Measurements from ENCODE around the gene RITA1. TPM values are rescaled to one million over a fixed set of nuclear protein-coding genes. Genes with fewer than 3 reads are reported as not detected.

RITA1 gene
- total and polyA plus RNA-seq, 5 donors from 2014 or later: 10.1 to 38.3 (median 21.0) TPM

DNA sequence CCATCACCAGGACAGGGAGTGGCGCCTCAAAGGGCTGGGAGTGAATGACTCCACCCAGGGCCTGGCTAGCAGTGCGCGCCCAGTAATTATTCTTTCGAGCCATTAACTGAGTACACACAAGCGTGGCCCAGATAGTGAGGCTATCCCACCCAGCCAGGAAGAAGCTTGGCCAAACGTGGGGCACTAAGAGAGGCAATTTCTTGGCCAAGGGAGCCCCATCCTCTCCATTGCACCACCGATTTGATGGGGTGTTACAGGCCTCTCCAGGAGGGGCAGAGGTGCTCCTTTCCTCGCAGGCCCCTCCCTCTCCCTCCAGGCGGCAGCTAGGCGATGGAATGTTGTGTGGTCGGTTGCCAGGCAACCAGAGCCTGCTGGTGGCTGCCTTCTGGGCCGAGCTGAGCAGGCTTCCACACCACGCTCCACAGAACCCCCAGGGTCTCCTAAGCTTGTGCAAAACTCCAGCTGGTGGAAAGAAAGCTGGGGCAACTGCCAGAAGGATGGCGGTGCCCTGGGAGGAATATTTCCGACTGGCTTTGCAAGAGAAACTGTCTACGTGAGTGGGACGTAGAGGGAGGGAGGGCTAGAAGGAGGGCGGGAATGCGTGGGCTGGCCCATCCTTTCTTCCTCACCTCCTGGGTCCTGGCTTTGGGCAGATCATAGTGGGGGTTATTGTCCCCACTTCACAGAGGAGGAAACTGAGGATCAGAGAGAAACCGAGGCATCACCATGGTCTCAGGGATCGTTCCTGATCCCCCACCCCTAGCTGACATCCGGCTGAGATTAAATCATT, 36.0 kb upstream of the RITA1 start, which contains the start of gene CFAP73:
CFAP73 (plus strand) TSS at position 364 of the 790 bp plus-strand sequence; CDS start at position 498, 134 bp downstream.
- H3K27ac ChIP-seq (ENCODE audit: insufficient read depth, low read length, poor library complexity, severe bottlenecking): no peak within 1 kb of the TSS
- Mint-ChIP-seq H3K4me3 (peak within 1 kb of the TSS in 1 of 4 donors; percentile 70), H3K4me1 (peaks cover 0 to 21% (median 11%) of the 10 kb centered on the region in 4 donors), H3K27me3 (peaks cover 20% of the 10 kb centered on the region), H3K36me3 (no peaks in the 10 kb centered on the region), H3K9me3 (peaks cover 0 to 6% (median 0%) of the 10 kb centered on the region in 7 donors), H3K27ac (no peak within 1 kb of the TSS)
- H3K9me3 ChIP-seq (ENCODE audit: control insufficient read depth in 2 of 2, low read length in 2 of 2): no peaks in the 10 kb centered on the region
- ATAC-seq (ENCODE audit: low read depth in 2 of 2): no peak
- no peaks in the 10 kb centered on the region for H3K27me3 ChIP-seq (ENCODE audit: control insufficient read depth, insufficient read depth, low read length)
- no peaks in the 10 kb centered on the region for H3K36me3 ChIP-seq (ENCODE audit: control insufficient read depth, insufficient read depth, low read length)
- H3K4me3 ChIP-seq (ENCODE audit: low read depth, low read length): no peak within 1 kb of the TSS
- no peak for DNase-seq
- peaks cover 22% of the 10 kb centered on the region for H3K4me1 ChIP-seq (ENCODE audit: control insufficient read depth, insufficient read depth, low read length, poor library complexity, severe bottlenecking)

GRCh38 chr12:113151655-113152054, 33.9 kb upstream of the RITA1 start:
- Mint-ChIP-seq H3K4me3 (peak overlapping the region in 3 of 4 donors; percentile 84 to 87 (median 87)), H3K27ac (peak overlapping the region in 2 of 3 donors; percentile 32 to 34), H3K36me3 (no peaks in the 10 kb centered on the region), H3K9me3 (peaks cover 0 to 6% (median 0%) of the 10 kb centered on the region in 7 donors), H3K27me3 (peaks cover 20% of the 10 kb centered on the region), H3K4me1 (peaks cover under 1 to 21% (median 11%) of the 10 kb centered on the region in 4 donors)
- peaks cover 24% of the 10 kb centered on the region for H3K4me1 ChIP-seq (ENCODE audit: control insufficient read depth, insufficient read depth, low read length, poor library complexity, severe bottlenecking)
- no peak overlapping the region for H3K4me3 ChIP-seq (ENCODE audit: low read depth, low read length)
- H3K9me3 ChIP-seq (ENCODE audit: control insufficient read depth in 2 of 2, low read length in 2 of 2): no peaks in the 10 kb centered on the region
- no peak overlapping the region for H3K27ac ChIP-seq (ENCODE audit: insufficient read depth, low read length, poor library complexity, severe bottlenecking)
- H3K27me3 ChIP-seq (ENCODE audit: control insufficient read depth, insufficient read depth, low read length): no peaks in the 10 kb centered on the region
- DNase-seq: no peak
- ATAC-seq (ENCODE audit: low read depth in 2 of 2): no peak
- no peaks in the 10 kb centered on the region for H3K36me3 ChIP-seq (ENCODE audit: control insufficient read depth, insufficient read depth, low read length)

- peaks cover 20% of the 10 kb centered on the region for H3K27me3 Mint-ChIP-seq
- H3K4me3 ChIP-seq (ENCODE audit: low read depth, low read length): peak overlapping the region; percentile 40
- no peak for DNase-seq
Measured at GRCh38 chr12:113152196-113152834, 33.2 kb upstream of the RITA1 start.

GRCh38 chr12:113152835-113153814, 32.4 kb upstream of the RITA1 start:
- H3K4me3 Mint-ChIP-seq: peak overlapping the region; percentile 84 to 94 (median 87)
- no peaks in the 10 kb centered on the region for H3K9me3 Mint-ChIP-seq
- Histone ChIP-seq H3K4me1 (ENCODE audit: control insufficient read depth, insufficient read depth, low read length, poor library complexity, severe bottlenecking) (peaks cover 24% of the 10 kb centered on the region), H3K4me3 (ENCODE audit: low read depth, low read length) (peak overlapping the region; percentile 61), H3K27me3 (ENCODE audit: control insufficient read depth, insufficient read depth, low read length) (no peaks in the 10 kb centered on the region), H3K9me3 (ENCODE audit: control insufficient read depth in 2 of 2, low read length in 2 of 2) (no peaks in the 10 kb centered on the region), H3K27ac (ENCODE audit: insufficient read depth, low read length, poor library complexity, severe bottlenecking) (no peak overlapping the region), H3K36me3 (ENCODE audit: control insufficient read depth, insufficient read depth, low read length) (peaks cover 2% of the 10 kb centered on the region)
- DNase-seq (peak; percentile 45 to 81 (median 74)), ATAC-seq (ENCODE audit: low read depth in 2 of 2) (peak; percentile 78 to 84)
- H3K27ac Mint-ChIP-seq: peak overlapping the region in 2 of 3 donors; percentile 34 to 59
- peaks cover 5% of the 10 kb centered on the region for H3K36me3 Mint-ChIP-seq
- peaks cover 20% of the 10 kb centered on the region for H3K27me3 Mint-ChIP-seq
- peaks cover 6 to 24% (median 11%) of the 10 kb centered on the region in 4 donors for H3K4me1 Mint-ChIP-seq

More at GRCh38 chr12:113152196-113152834, 33.2 kb upstream of the RITA1 start:
- Histone ChIP-seq H3K27ac (ENCODE audit: insufficient read depth, low read length, poor library complexity, severe bottlenecking) (no peak overlapping the region), H3K36me3 (ENCODE audit: control insufficient read depth, insufficient read depth, low read length) (no peaks in the 10 kb centered on the region), H3K27me3 (ENCODE audit: control insufficient read depth, insufficient read depth, low read length) (no peaks in the 10 kb centered on the region), H3K4me1 (ENCODE audit: control insufficient read depth, insufficient read depth, low read length, poor library complexity, severe bottlenecking) (peaks cover 24% of the 10 kb centered on the region), H3K9me3 (ENCODE audit: control insufficient read depth in 2 of 2, low read length in 2 of 2) (no peaks in the 10 kb centered on the region)
- Mint-ChIP-seq H3K9me3 (peaks cover 0 to 3% (median 0%) of the 10 kb centered on the region in 7 donors), H3K27ac (peak overlapping the region; percentile 34 to 59 (median 40)), H3K4me3 (peak overlapping the region; percentile 84 to 94 (median 87)), H3K36me3 (peaks cover 4% of the 10 kb centered on the region), H3K4me1 (peaks cover 6 to 24% (median 11%) of the 10 kb centered on the region in 4 donors)
- no peak for ATAC-seq (ENCODE audit: low read depth in 2 of 2)

- Mint-ChIP-seq H3K27ac (no peak overlapping the region), H3K4me1 (peaks cover 6 to 24% (median 11%) of the 10 kb centered on the region in 4 donors), H3K36me3 (peaks cover 11% of the 10 kb centered on the region), H3K4me3 (peak overlapping the region in 2 of 4 donors; percentile 84 to 87), H3K27me3 (peaks cover 20% of the 10 kb centered on the region), H3K9me3 (no peaks in the 10 kb centered on the region)
- Histone ChIP-seq H3K9me3 (ENCODE audit: control insufficient read depth in 2 of 2, low read length in 2 of 2) (no peaks in the 10 kb centered on the region), H3K4me1 (ENCODE audit: control insufficient read depth, insufficient read depth, low read length, poor library complexity, severe bottlenecking) (peaks cover 24% of the 10 kb centered on the region), H3K27me3 (ENCODE audit: control insufficient read depth, insufficient read depth, low read length) (no peaks in the 10 kb centered on the region), H3K4me3 (ENCODE audit: low read depth, low read length) (no peak overlapping the region), H3K27ac (ENCODE audit: insufficient read depth, low read length, poor library complexity, severe bottlenecking) (no peak overlapping the region), H3K36me3 (ENCODE audit: control insufficient read depth, insufficient read depth, low read length) (peaks cover 15% of the 10 kb centered on the region)
- DNase-seq (peak in 1 of 3 donors; percentile 35), ATAC-seq (ENCODE audit: low read depth in 2 of 2) (no peak)
Measured at GRCh38 chr12:113154351-113154973, 31.1 kb upstream of the RITA1 start.

DNA sequence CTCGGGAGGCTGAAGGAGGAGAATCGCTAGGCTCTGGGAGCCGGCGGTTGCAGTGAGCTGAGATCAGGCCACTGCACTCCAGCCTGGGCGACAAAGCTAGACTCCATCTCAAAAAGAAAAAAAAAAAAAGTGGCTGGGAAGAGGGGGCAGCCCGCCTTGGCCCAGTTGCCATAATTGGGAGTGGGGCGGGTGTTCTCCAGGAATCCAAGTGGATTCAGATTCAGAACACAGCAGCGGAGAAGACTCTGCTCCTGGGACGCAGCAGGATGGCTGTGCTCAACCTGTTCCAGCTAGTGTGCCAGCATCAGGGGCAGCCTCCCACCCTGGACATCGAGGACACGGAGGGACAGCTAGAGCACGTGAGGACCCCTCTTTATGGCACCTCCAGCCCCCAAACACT, 30.5 kb upstream of the RITA1 start:
- Mint-ChIP-seq H3K36me3 (peaks cover 13% of the 10 kb centered on the region), H3K4me3 (no peak overlapping the region), H3K9me3 (no peaks in the 10 kb centered on the region), H3K4me1 (peaks cover 6 to 24% (median 11%) of the 10 kb centered on the region in 4 donors), H3K27ac (no peak overlapping the region), H3K27me3 (peaks cover 20% of the 10 kb centered on the region)
- H3K4me3 ChIP-seq (ENCODE audit: low read depth, low read length): no peak overlapping the region
- no peaks in the 10 kb centered on the region for H3K9me3 ChIP-seq (ENCODE audit: control insufficient read depth in 2 of 2, low read length in 2 of 2)
- DNase-seq (no peak), ATAC-seq (ENCODE audit: low read depth in 2 of 2) (no peak)
- H3K27me3 ChIP-seq (ENCODE audit: control insufficient read depth, insufficient read depth, low read length): no peaks in the 10 kb centered on the region
- peaks cover 24% of the 10 kb centered on the region for H3K4me1 ChIP-seq (ENCODE audit: control insufficient read depth, insufficient read depth, low read length, poor library complexity, severe bottlenecking)
- no peak overlapping the region for H3K27ac ChIP-seq (ENCODE audit: insufficient read depth, low read length, poor library complexity, severe bottlenecking)
- H3K36me3 ChIP-seq (ENCODE audit: control insufficient read depth, insufficient read depth, low read length): peaks cover 21% of the 10 kb centered on the region

All from CD4-positive, CD25-positive, alpha-beta regulatory T cell (primary cell).